H9 (cell line): Measurements from ENCODE around the gene GPD1. TPM values are rescaled to one million over a fixed set of nuclear protein-coding genes. Genes with fewer than 3 reads are reported as not detected.

Experiments used
- DNase-seq: peaks from one replicate; pipeline ENCODE4 v3.0.0-alpha.2; 2017
- H2AFZ ChIP-seq: one replicate; pipeline ENCODE4 v1.6.1; 2013; ENCODE audit warnings: mild to moderate bottlenecking, low read length, control low read depth, moderate library complexity
- H2AK5ac ChIP-seq: 2 replicates; pipeline ENCODE4 v1.6.1; 2013; ENCODE audit warnings: low read length, control low read depth, mixed read lengths; ENCODE audit not compliant: insufficient read length
- H2BK120ac ChIP-seq: one replicate; pipeline ENCODE4 v1.6.1; 2013; ENCODE audit warnings: low read depth, mild to moderate bottlenecking, low read length, control low read depth, inconsistent platforms; ENCODE audit not compliant: poor library complexity, severe bottlenecking
- H2BK12ac ChIP-seq: 2 replicates; pipeline ENCODE4 v1.6.1; 2013; ENCODE audit warnings: low read length, control low read depth, mixed read lengths, low read depth; ENCODE audit not compliant: insufficient read length
- H2BK15ac ChIP-seq: 2 replicates; pipeline ENCODE4 v1.6.1; 2013; ENCODE audit warnings: low read depth, low read length, control low read depth
- H2BK20ac ChIP-seq: one replicate; pipeline ENCODE4 v1.6.1; 2013; ENCODE audit warnings: low read depth, mild to moderate bottlenecking, low read length, control low read depth, inconsistent platforms; ENCODE audit not compliant: poor library complexity, severe bottlenecking
- H2BK5ac ChIP-seq: 2 replicates; pipeline ENCODE4 v1.6.1; 2013; ENCODE audit warnings: low read length, control low read depth, mixed read lengths; ENCODE audit not compliant: insufficient read length
- H3K14ac ChIP-seq: 2 replicates; pipeline ENCODE4 v1.6.1; 2013; ENCODE audit warnings: low read length, control low read depth; ENCODE audit not compliant: insufficient read depth
- H3K18ac ChIP-seq: 2 replicates; pipeline ENCODE4 v1.6.1; 2013; ENCODE audit warnings: low read depth, mild to moderate bottlenecking, mixed read lengths, low read length, control low read depth; ENCODE audit not compliant: insufficient read length
- H3K23ac ChIP-seq: 2 replicates; pipeline ENCODE4 v1.6.1; 2013; ENCODE audit warnings: low read length, control low read depth, mixed read lengths, low read depth; ENCODE audit not compliant: insufficient read length
- H3K23me2 ChIP-seq: 2 replicates; pipeline ENCODE4 v1.6.1; 2013; ENCODE audit warnings: low read depth, mild to moderate bottlenecking, mixed read lengths, low read length, control low read depth; ENCODE audit not compliant: insufficient read length, poor library complexity, severe bottlenecking
- H3K27ac ChIP-seq: 2 replicates; pipeline ENCODE4 v1.5.1; 2013; ENCODE audit warnings: low read length, control low read depth, mixed read lengths, low read depth; ENCODE audit not compliant: insufficient read length
- H3K27me3 ChIP-seq: 2 replicates; pipeline ENCODE4 v1.6.1; 2013; ENCODE audit warnings: low read length, control low read depth, inconsistent platforms; ENCODE audit not compliant: insufficient read depth
- H3K4ac ChIP-seq: 2 replicates; pipeline ENCODE4 v1.6.1; 2013; ENCODE audit warnings: low read depth, mild to moderate bottlenecking, control low read depth, inconsistent platforms, low read length, moderate library complexity
- H3K4me1 ChIP-seq: 2 replicates; pipeline ENCODE4 v1.6.1; 2013; ENCODE audit warnings: low read length, control low read depth, inconsistent platforms; ENCODE audit not compliant: insufficient read depth
- H3K4me2 ChIP-seq: 2 replicates; pipeline ENCODE4 v1.6.1; 2013; ENCODE audit warnings: low read length, control low read depth, mixed read lengths; ENCODE audit not compliant: insufficient read length, insufficient read depth
- H3K56ac ChIP-seq: 2 replicates; pipeline ENCODE4 v1.6.1; 2013; ENCODE audit warnings: low read depth, mild to moderate bottlenecking, mixed read lengths, low read length, control low read depth; ENCODE audit not compliant: insufficient read length
- H3K79me1 ChIP-seq: 2 replicates; pipeline ENCODE4 v1.6.1; 2013; ENCODE audit warnings: low read depth, mild to moderate bottlenecking, moderate library complexity, low read length, control low read depth, inconsistent platforms; ENCODE audit not compliant: insufficient read depth, poor library complexity, severe bottlenecking
- H3K79me2 ChIP-seq: 2 replicates; pipeline ENCODE4 v1.6.1; 2013; ENCODE audit warnings: low read length, control low read depth, inconsistent platforms; ENCODE audit not compliant: insufficient read depth
- H3K9ac ChIP-seq: 2 replicates; pipeline ENCODE4 v1.6.1; 2013; ENCODE audit warnings: low read length, control low read depth, mixed read lengths; ENCODE audit not compliant: insufficient read length; ENCODE audit errors: extremely low read depth
- H3K9me3 ChIP-seq: one replicate; pipeline ENCODE4 v1.6.1; 2013; ENCODE audit warnings: low read depth, low read length, inconsistent platforms; ENCODE audit not compliant: control insufficient read depth
- H3T11ph ChIP-seq: one replicate; pipeline ENCODE4 v1.6.1; 2013; ENCODE audit warnings: mild to moderate bottlenecking, low read length, control low read depth, inconsistent platforms
- H4K20me1 ChIP-seq: one replicate; pipeline ENCODE4 v1.6.1; 2013; ENCODE audit not compliant: control insufficient read depth, insufficient read length, insufficient read depth
- H4K5ac ChIP-seq: 2 replicates; pipeline ENCODE4 v1.6.1; 2013; ENCODE audit warnings: low read depth, mild to moderate bottlenecking, mixed read lengths, low read length, control low read depth; ENCODE audit not compliant: insufficient read length
- H4K8ac ChIP-seq: replicated peaks from 2 replicates; pipeline ENCODE4 v1.6.1; 2013; ENCODE audit warnings: low read length, control low read depth, mixed read lengths, low read depth; ENCODE audit not compliant: insufficient read length
- H4K91ac ChIP-seq: 2 replicates; pipeline ENCODE4 v1.6.1; 2013; ENCODE audit warnings: low read depth, mild to moderate bottlenecking, moderate library complexity, mixed read lengths, low read length, control low read depth; ENCODE audit not compliant: insufficient read length
- H3K27ac Mint-ChIP-seq, 3 experiments: 2 replicates in 2 of 3; 3 replicates in 1 of 3; pipeline ENCODE4 v1.8.0; 2020 to 2021; ENCODE audit warnings: mixed read lengths in 3 of 3, mild to moderate bottlenecking in 1 of 3, moderate library complexity in 1 of 3
- H3K27me3 Mint-ChIP-seq: 2 replicates; pipeline ENCODE4 v1.8.0; 2021; ENCODE audit warnings: low read depth, mild to moderate bottlenecking, moderate library complexity, mixed read lengths
- H3K36me3 Mint-ChIP-seq, 3 experiments: 2 replicates in 2 of 3; 3 replicates in 1 of 3; pipeline ENCODE4 v1.8.0; 2020 to 2021; ENCODE audit warnings: low read depth in 3 of 3, mixed read lengths in 3 of 3; ENCODE audit not compliant: insufficient read depth in 1 of 3
- H3K4me1 Mint-ChIP-seq, 2 experiments: 2 replicates each; pipeline ENCODE4 v1.8.0; 2020; ENCODE audit warnings: mixed read lengths in 2 of 2
- H3K4me3 Mint-ChIP-seq, 2 experiments: 2 replicates in 1 of 2; 3 replicates in 1 of 2; pipeline ENCODE4 v1.8.0; 2020 to 2021; ENCODE audit warnings: mild to moderate bottlenecking in 2 of 2, mixed read lengths in 2 of 2, moderate library complexity in 1 of 2
- H3K9me3 Mint-ChIP-seq, 2 experiments: 2 replicates in 1 of 2; 3 replicates in 1 of 2; pipeline ENCODE4 v1.8.0; 2020; ENCODE audit warnings: mild to moderate bottlenecking in 2 of 2, mixed read lengths in 2 of 2, moderate library complexity in 1 of 2
- WGBS: extraction: QIAGEN DNeasy Blood & Tissue Kit; methylation state at CpG from one replicate; pipeline ENCODE4 v1.1.7; 2013; ENCODE audit warnings: missing lambda C conversion rate, low lambda C conversion rate, mixed read lengths; ENCODE audit not compliant: insufficient read length; ENCODE audit errors: extremely low coverage; 5-methylcytosine and 5-hydroxymethylcytosine counted together
- total RNA-seq: library from RNA; stranded (reverse); gene quantifications from 2 replicates; pipeline ENCODE4 v1.2.1, GENCODE V29; 2021
- TF ChIP-seq, protein P1 (sequence below): fragments of 200-600 bp; sonication (generic); conservative IDR thresholded peaks from 3 replicates; pipeline ENCODE4 v1.8.0; 2021; ENCODE audit warnings: antibody characterized with exemption, mild to moderate bottlenecking

The GPD1 gene
- total RNA-seq, 1 experiment from 2014 or later, result 0.70 TPM

GRCh38 chr12:50145439-50145838, 41.6 kb downstream of the GPD1 start:
- H3K4me1 Mint-ChIP-seq, result peaks cover 4 to 6% of the 10 kb centered on the region in 2 experiments; a peak in 3 of 4 replicates
- no peak overlapping the region for H3K4me2 ChIP-seq
- no peak for DNase-seq
- H3K9ac ChIP-seq, result no peak overlapping the region
- H4K20me1 ChIP-seq, result no peaks in the 10 kb centered on the region
- no peak overlapping the region for H2BK20ac ChIP-seq
- H3K4ac ChIP-seq, result no peak overlapping the region
- H2BK15ac ChIP-seq, result no peak overlapping the region
- H3K79me2 ChIP-seq, result no peaks in the 10 kb centered on the region; the same call in 1 of the 2 replicates
- H4K91ac ChIP-seq, result no peak overlapping the region
- no peak overlapping the region for H2BK5ac ChIP-seq
- H3K27ac Mint-ChIP-seq, result no peak overlapping the region
- H3K4me1 ChIP-seq, result no peaks in the 10 kb centered on the region
- H3K9me3 Mint-ChIP-seq, result no peaks in the 10 kb centered on the region
- TF ChIP-seq, protein P1, sequence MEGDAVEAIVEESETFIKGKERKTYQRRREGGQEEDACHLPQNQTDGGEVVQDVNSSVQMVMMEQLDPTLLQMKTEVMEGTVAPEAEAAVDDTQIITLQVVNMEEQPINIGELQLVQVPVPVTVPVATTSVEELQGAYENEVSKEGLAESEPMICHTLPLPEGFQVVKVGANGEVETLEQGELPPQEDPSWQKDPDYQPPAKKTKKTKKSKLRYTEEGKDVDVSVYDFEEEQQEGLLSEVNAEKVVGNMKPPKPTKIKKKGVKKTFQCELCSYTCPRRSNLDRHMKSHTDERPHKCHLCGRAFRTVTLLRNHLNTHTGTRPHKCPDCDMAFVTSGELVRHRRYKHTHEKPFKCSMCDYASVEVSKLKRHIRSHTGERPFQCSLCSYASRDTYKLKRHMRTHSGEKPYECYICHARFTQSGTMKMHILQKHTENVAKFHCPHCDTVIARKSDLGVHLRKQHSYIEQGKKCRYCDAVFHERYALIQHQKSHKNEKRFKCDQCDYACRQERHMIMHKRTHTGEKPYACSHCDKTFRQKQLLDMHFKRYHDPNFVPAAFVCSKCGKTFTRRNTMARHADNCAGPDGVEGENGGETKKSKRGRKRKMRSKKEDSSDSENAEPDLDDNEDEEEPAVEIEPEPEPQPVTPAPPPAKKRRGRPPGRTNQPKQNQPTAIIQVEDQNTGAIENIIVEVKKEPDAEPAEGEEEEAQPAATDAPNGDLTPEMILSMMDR, result no peak
- H3K56ac ChIP-seq, result no peak overlapping the region
- no peak overlapping the region for H3T11ph ChIP-seq
- H3K14ac ChIP-seq, result no peak overlapping the region
- H3K79me1 ChIP-seq, result peaks cover 3% of the 10 kb centered on the region
- H3K27ac ChIP-seq, result no peak overlapping the region
- H2BK12ac ChIP-seq, result no peak overlapping the region
- H4K5ac ChIP-seq, result no peak overlapping the region
- no peak overlapping the region for H3K18ac ChIP-seq
- no peak overlapping the region for H4K8ac ChIP-seq
- H3K36me3 Mint-ChIP-seq, result peaks cover 8 to 23% (median 17%) of the 10 kb centered on the region in 3 experiments
- no peak overlapping the region for H2AK5ac ChIP-seq
- H3K23me2 ChIP-seq, result no peaks in the 10 kb centered on the region
- H3K27me3 Mint-ChIP-seq, result no peaks in the 10 kb centered on the region
- no peak overlapping the region for H2BK120ac ChIP-seq
- no peak overlapping the region for H3K4me3 Mint-ChIP-seq
- no peaks in the 10 kb centered on the region for H3K9me3 ChIP-seq
- no peaks in the 10 kb centered on the region for H3K27me3 ChIP-seq
- H3K23ac ChIP-seq, result no peak overlapping the region
- no CpG with 5 or more reads among the region's 2 CpGs for WGBS
- no peak overlapping the region for H2AFZ ChIP-seq
